HEK293T (cell line): ENCODE data around the gene IVNS1ABP.

Experiments used
- ARNT ChIP-seq: fragments of 450-650 bp; IDR thresholded peaks from 2 replicates; pipeline ENCODE4 v1.6.1; 2017; ENCODE audit warnings: mild to moderate bottlenecking
- BHLHE40 ChIP-seq: fragments of 450-650 bp; IDR thresholded peaks from 2 replicates; pipeline ENCODE4 v1.6.1; 2016; ENCODE audit warnings: mild to moderate bottlenecking, moderate library complexity, borderline replicate concordance
- LEF1 ChIP-seq: fragments of 450-650 bp; IDR thresholded peaks from 2 replicates; pipeline ENCODE4 v1.6.1; 2017; ENCODE audit warnings: mild to moderate bottlenecking, borderline replicate concordance
- NFRKB ChIP-seq: fragments of 450-650 bp; IDR thresholded peaks from 2 replicates; pipeline ENCODE4 v1.6.1; 2016; ENCODE audit warnings: mild to moderate bottlenecking, moderate library complexity
- PKNOX1 ChIP-seq: fragments of 450-650 bp; IDR thresholded peaks from 2 replicates; pipeline ENCODE4 v1.6.1; 2016
- SP1 ChIP-seq: fragments of 450-650 bp; IDR thresholded peaks from 2 replicates; pipeline ENCODE4 v1.6.1; 2017
- SUZ12 ChIP-seq: fragments of 450-650 bp; IDR thresholded peaks from 2 replicates; pipeline ENCODE4 v1.6.1; 2016; ENCODE audit warnings: mild to moderate bottlenecking
- TARDBP ChIP-seq: fragments of 450-650 bp; IDR thresholded peaks from 2 replicates; pipeline ENCODE4 v1.6.1; 2016

- no peak for TF ChIP-seq BHLHE40
- TF ChIP-seq NFRKB: no peak
- TF ChIP-seq SUZ12: no peak
- TF ChIP-seq PKNOX1: no peak
- no peak for TF ChIP-seq ARNT
- no peak for TF ChIP-seq LEF1
- TF ChIP-seq TARDBP: no peak
- no peak for TF ChIP-seq SP1
Observed at GRCh38 chr1:185312361-185313138, 4.5 kb downstream of the IVNS1ABP start.
